ENCODE measurements around the gene MPI. TPM values are rescaled to one million over a fixed set of nuclear protein-coding genes. Genes with fewer than 3 reads are reported as not detected.

The MPI gene
- total and polyA plus RNA-seq, 2 of the 8 experiments (the other 6 are each of a cell fraction or from before 2014, with no cell fraction given), result 31.0 to 74.8 TPM

GRCh38 chr15:74845208-74845568 is 44.7 kb upstream of the MPI start:
- H3K4me2 ChIP-seq (ENCODE audit: insufficient read depth in 1 of 2, low read depth in 2 of 2, low read length in 2 of 2), result no peak overlapping the region

More at GRCh38 chr15:74845208-74845568, 44.7 kb upstream of the MPI start:
- Histone ChIP-seq H4K20me1 (replicated peaks in 1 of 2; ENCODE audit: control insufficient read depth in 1 of 2, insufficient read depth in 2 of 2, low read length in 2 of 2) (peaks cover 0 to 4% of the 10 kb centered on the region in 2 experiments), H3K9ac (replicated peaks in 1 of 4; ENCODE audit: extremely low read depth in 1 of 4, low read depth in 3 of 4, low read length in 3 of 4) (no peak overlapping the region), H3K4me3 (ENCODE audit: extremely low read depth in 1 of 4, insufficient read depth in 2 of 4, low read depth in 3 of 4, low read length in 4 of 4) (no peak overlapping the region), H4K5ac (ENCODE audit: insufficient read length, low read depth, low read length) (no peak overlapping the region), H2BK120ac (replicated peaks; ENCODE audit: low read depth, low read length) (no peak overlapping the region), H3K27ac (ENCODE audit: low read depth, low read length) (no peak overlapping the region), H2BK5ac (ENCODE audit: low read depth, low read length) (no peak overlapping the region), H3K18ac (ENCODE audit: extremely low read depth, low read length) (no peak overlapping the region), H2BK20ac (ENCODE audit: low read length) (no peak overlapping the region), H2AFZ (ENCODE audit: low read length) (no peak overlapping the region), H3K4me1 (replicated peaks in 1 of 4; ENCODE audit: control insufficient read depth in 3 of 4, insufficient read depth in 4 of 4, low read length in 3 of 4) (peaks cover 0 to 13% (median 8%) of the 10 kb centered on the region in 4 experiments; a peak in 6 of 7 replicates), H3K56ac (replicated peaks; ENCODE audit: insufficient read length, low read depth, low read length) (no peak overlapping the region), H3K23me2 (ENCODE audit: low read depth, low read length) (peaks cover 7% of the 10 kb centered on the region; the same call in 1 of the 2 replicates), H3K79me2 (ENCODE audit: control insufficient read depth in 1 of 2, insufficient read depth in 2 of 2, low read length in 2 of 2) (no peaks in the 10 kb centered on the region), H3K27me3 (replicated peaks in 1 of 4; ENCODE audit: control insufficient read depth in 3 of 4, extremely low read depth in 1 of 4, insufficient read depth in 3 of 4, low read length in 3 of 4) (no peaks in the 10 kb centered on the region), H3K79me1 (ENCODE audit: low read depth, low read length) (0 out of 2 replicates have a peak, but pooled peaks cover 2% of the 10 kb centered on the region), H3K14ac (ENCODE audit: insufficient read length) (no peak overlapping the region), H2BK15ac (ENCODE audit: low read length) (no peak overlapping the region), H3K23ac (ENCODE audit: insufficient read length) (no peak overlapping the region), H4K91ac (replicated peaks; ENCODE audit: insufficient read length, low read length) (no peak overlapping the region), H3K36me3 (ENCODE audit: control insufficient read depth in 2 of 4, insufficient read depth in 4 of 4, low read length in 3 of 4) (peaks cover 3 to 18% (median 9%) of the 10 kb centered on the region in 4 experiments; a peak in 6 of 8 replicates), H2AK5ac (ENCODE audit: low read depth, low read length) (no peak overlapping the region), H2BK12ac (ENCODE audit: low read depth, low read length) (no peak overlapping the region), H3K4ac (replicated peaks; ENCODE audit: insufficient read length, low read depth, low read length) (no peak overlapping the region), H3K9me3 (ENCODE audit: insufficient read depth in 2 of 2, low read depth in 1 of 2, low read length in 1 of 2) (no peaks in the 10 kb centered on the region), H4K8ac (ENCODE audit: extremely low read depth, insufficient read depth, low read length) (no peak overlapping the region)
- ChIA-PET POLR2A (ENCODE audit: partially characterized antibody) (interaction anchor here (0.8 to 1.3 kb wide), 4 partner anchors 9 to 62 kb away, joined by 3 to 6 read pairs (median 3); no protein-coding TSS in a partner anchor), CTCF (ENCODE audit: partially characterized antibody) (interaction anchor here (0.8 to 2.5 kb wide), 13 partner anchors 9 to 150 kb away, joined by 3 to 24 read pairs (median 4); partner anchors contain the start of gene SCAMP5)
- WGBS, 2 experiments (ENCODE audit: extremely low coverage in 1 of 2, insufficient coverage in 1 of 2, insufficient read length in 1 of 2, insufficient replicate concordance in 2 of 2, low coverage in 1 of 2, low lambda C conversion rate in 2 of 2, missing lambda C conversion rate in 1 of 2), result 88% methylated on average over 5 of the region's 5 CpGs; no CpG with 5 or more reads in 1 of the 2 experiments
- FAIRE-seq (no peak), DNase-seq (ENCODE audit: low read depth in 1 of 2, low spot score in 2 of 2) (no peak)
